Fibroblast of skin of back (primary cell): ENCODE results near the gene HIPK2.
"Not testable (repeated sequence)": the region's sequence is repeated elsewhere in the genome, so short reads cannot be mapped to it uniquely, and the experiment has no call there.

ENCODE experiments used
- DNase-seq: peaks from one replicate; pipeline ENCODE4 v3.0.0-alpha.2; 2013

The HIPK2 gene

GRCh38 chr7:139618482-139619366, 159.1 kb downstream of the HIPK2 start:
- peak; percentile 55 for DNase-seq

- DNase-seq = no peak
Observed at GRCh38 chr7:139617074-139617473, 160.7 kb downstream of the HIPK2 start.

- DNase-seq = no peak
Observed at GRCh38 chr7:139614886-139615285, 162.9 kb downstream of the HIPK2 start.

- no peak for DNase-seq
Observed at GRCh38 chr7:139613971-139614411, 163.8 kb downstream of the HIPK2 start.

- not testable (repeated sequence) for DNase-seq
Observed at GRCh38 chr7:139611556-139611955, 166.2 kb downstream of the HIPK2 start.

- no peak for DNase-seq
Observed at GRCh38 chr7:139610595-139610994, 167.2 kb downstream of the HIPK2 start.

GRCh38 chr7:139603896-139604295, 173.9 kb downstream of the HIPK2 start:
- DNase-seq = no peak

- no peak for DNase-seq
Observed at GRCh38 chr7:139603282-139603681, 174.5 kb downstream of the HIPK2 start.

GRCh38 chr7:139602143-139602722, 175.6 kb downstream of the HIPK2 start:
- peak; percentile 39 for DNase-seq

GRCh38 chr7:139601176-139601575, 176.6 kb downstream of the HIPK2 start:
- no peak for DNase-seq

- DNase-seq = no peak
Observed at GRCh38 chr7:139600306-139600705, 177.5 kb downstream of the HIPK2 start.

GRCh38 chr7:139598642-139599041, 179.2 kb downstream of the HIPK2 start:
- peak; percentile 24 for DNase-seq

- no peak for DNase-seq
Observed at GRCh38 chr7:139597028-139597427, 180.8 kb downstream of the HIPK2 start.

- no peak for DNase-seq
Observed at GRCh38 chr7:139596626-139597025, 181.2 kb downstream of the HIPK2 start.

GRCh38 chr7:139595806-139596205, 182.0 kb downstream of the HIPK2 start:
- DNase-seq = no peak

GRCh38 chr7:139594911-139595476, 182.8 kb downstream of the HIPK2 start:
- DNase-seq = no peak

- DNase-seq = no peak
Observed at GRCh38 chr7:139594090-139594489, 183.7 kb downstream of the HIPK2 start.

GRCh38 chr7:139592801-139593461, 184.9 kb downstream of the HIPK2 start:
- no peak for DNase-seq

GRCh38 chr7:139591550-139592195, 186.1 kb downstream of the HIPK2 start:
- no peak for DNase-seq

- no peak for DNase-seq
Observed at GRCh38 chr7:139589474-139589873, 188.3 kb downstream of the HIPK2 start.

GRCh38 chr7:139588632-139589031, 189.2 kb downstream of the HIPK2 start:
- DNase-seq = no peak

- DNase-seq = no peak
Observed at GRCh38 chr7:139587535-139587934, 190.3 kb downstream of the HIPK2 start.

GRCh38 chr7:139586286-139586685, 191.5 kb downstream of the HIPK2 start:
- no peak for DNase-seq
